Thyroid gland (tissue), 4 donors: ENCODE results near the gene SHISA4.

Source experiments
- CTCF ChIP-seq, 6 experiments: fragments of 200-600 bp in 3 of 6; fragments of 450-650 bp in 3 of 6; sonication (generic) in 3 of 6; IDR thresholded peaks; one replicate each; pipeline ENCODE4 v1.5.1; 2016 to 2019; ENCODE audit warnings: antibody characterized with exemption in 6 of 6, mild to moderate bottlenecking in 2 of 6, inconsistent platforms in 1 of 6, moderate library complexity in 1 of 6
- POLR2A ChIP-seq, 2 donors: fragments of 450-650 bp; IDR thresholded peaks; one replicate each; pipeline ENCODE4 v1.6.1; 2017; ENCODE audit warnings: antibody characterized with exemption in 2 of 2, mild to moderate bottlenecking in 2 of 2, moderate library complexity in 1 of 2

- no peak for TF ChIP-seq CTCF (IDR thresholded peaks at IDR 0.05)
- no peak for TF ChIP-seq POLR2A (IDR thresholded peaks at IDR 0.05)
These were observed 13.5 kb downstream of the SHISA4 start for GRCh38 chr1:201902198-201902597.
